ENCODE results near the gene USP48.

Gene USP48

GRCh38 chr1:21736011-21736410, 46.9 kb downstream of the USP48 start:
- H3K4me3 ChIP-seq (replicated peaks in 1 of 2; ENCODE audit: low read depth in 2 of 2, low read length in 2 of 2), result no peak overlapping the region
- no peak for DNase-seq (ENCODE audit: low read depth in 2 of 2)
- TF ChIP-seq, protein P1, sequence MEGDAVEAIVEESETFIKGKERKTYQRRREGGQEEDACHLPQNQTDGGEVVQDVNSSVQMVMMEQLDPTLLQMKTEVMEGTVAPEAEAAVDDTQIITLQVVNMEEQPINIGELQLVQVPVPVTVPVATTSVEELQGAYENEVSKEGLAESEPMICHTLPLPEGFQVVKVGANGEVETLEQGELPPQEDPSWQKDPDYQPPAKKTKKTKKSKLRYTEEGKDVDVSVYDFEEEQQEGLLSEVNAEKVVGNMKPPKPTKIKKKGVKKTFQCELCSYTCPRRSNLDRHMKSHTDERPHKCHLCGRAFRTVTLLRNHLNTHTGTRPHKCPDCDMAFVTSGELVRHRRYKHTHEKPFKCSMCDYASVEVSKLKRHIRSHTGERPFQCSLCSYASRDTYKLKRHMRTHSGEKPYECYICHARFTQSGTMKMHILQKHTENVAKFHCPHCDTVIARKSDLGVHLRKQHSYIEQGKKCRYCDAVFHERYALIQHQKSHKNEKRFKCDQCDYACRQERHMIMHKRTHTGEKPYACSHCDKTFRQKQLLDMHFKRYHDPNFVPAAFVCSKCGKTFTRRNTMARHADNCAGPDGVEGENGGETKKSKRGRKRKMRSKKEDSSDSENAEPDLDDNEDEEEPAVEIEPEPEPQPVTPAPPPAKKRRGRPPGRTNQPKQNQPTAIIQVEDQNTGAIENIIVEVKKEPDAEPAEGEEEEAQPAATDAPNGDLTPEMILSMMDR (IDR thresholded peaks at IDR 0.05; ENCODE audit: low read depth, low read length), result no peak

GRCh38 chr1:21734526-21734925, 48.4 kb downstream of the USP48 start:
- H3K4me3 ChIP-seq (replicated peaks in 1 of 2; ENCODE audit: low read depth in 2 of 2, low read length in 2 of 2), result no peak overlapping the region
- TF ChIP-seq, protein P1 (IDR thresholded peaks at IDR 0.05; ENCODE audit: low read depth, low read length), result no peak
- DNase-seq (ENCODE audit: low read depth in 2 of 2), result peak in 1 of 2 donors; percentile 28

- DNase-seq (ENCODE audit: low read depth in 2 of 2), result no peak
- H3K4me3 ChIP-seq (replicated peaks in 1 of 2; ENCODE audit: low read depth in 2 of 2, low read length in 2 of 2), result no peak overlapping the region
- TF ChIP-seq, protein P1 (IDR thresholded peaks at IDR 0.05; ENCODE audit: low read depth, low read length), result no peak
Measured at GRCh38 chr1:21732664-21733063, 50.3 kb downstream of the USP48 start.

- TF ChIP-seq, protein P1 (IDR thresholded peaks at IDR 0.05; ENCODE audit: low read depth, low read length), result no peak
- DNase-seq (ENCODE audit: low read depth in 2 of 2), result no peak
- H3K4me3 ChIP-seq (replicated peaks in 1 of 2; ENCODE audit: low read depth in 2 of 2, low read length in 2 of 2), result no peak overlapping the region
Measured at GRCh38 chr1:21725748-21726392, 57.1 kb downstream of the USP48 start.

DNA sequence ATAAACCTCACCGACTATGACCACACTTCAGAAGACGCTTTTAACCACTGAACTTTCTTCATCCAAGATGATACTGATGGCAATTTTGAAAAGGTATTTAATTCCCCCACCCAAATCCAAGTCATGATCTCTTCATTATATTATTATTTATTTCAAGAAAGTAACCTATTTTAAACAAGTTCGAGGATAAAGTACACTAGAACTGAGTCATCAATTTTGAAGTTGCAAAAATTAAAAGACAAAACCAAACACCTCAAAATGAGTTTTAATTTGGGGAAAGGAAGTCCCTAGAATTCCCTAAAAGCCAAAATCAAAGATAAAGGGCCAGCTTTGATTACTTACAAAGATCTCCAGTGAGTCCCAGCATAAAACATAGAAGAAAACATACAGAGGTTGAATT, 58.4 kb downstream of the USP48 start:
- DNase-seq (ENCODE audit: low read depth in 2 of 2), result no peak
- no peak overlapping the region for H3K4me3 ChIP-seq (replicated peaks in 1 of 2; ENCODE audit: low read depth in 2 of 2, low read length in 2 of 2)
- TF ChIP-seq, protein P1 (IDR thresholded peaks at IDR 0.05; ENCODE audit: low read depth, low read length), result no peak

DNA sequence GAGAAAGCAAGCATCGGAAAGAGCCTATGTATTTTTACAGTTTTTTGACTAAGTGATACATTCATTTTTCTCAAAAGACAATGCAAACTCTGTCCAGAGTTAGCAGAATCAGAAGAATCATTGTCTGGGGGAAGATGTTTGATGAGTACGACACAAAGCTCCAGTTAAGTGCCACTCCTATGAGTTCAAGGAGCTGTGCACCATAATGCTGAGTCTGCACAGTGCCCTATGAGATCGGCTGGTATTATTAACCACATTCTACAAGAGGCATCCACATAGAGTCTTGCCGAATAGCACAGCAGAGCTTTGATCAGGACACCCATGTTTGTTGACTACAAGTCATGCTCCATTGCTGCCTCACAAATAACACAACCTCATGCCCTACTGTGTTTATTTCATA, 58.9 kb downstream of the USP48 start:
- H3K4me3 ChIP-seq (replicated peaks in 1 of 2; ENCODE audit: low read depth in 2 of 2, low read length in 2 of 2), result no peak overlapping the region
- TF ChIP-seq, protein P1 (IDR thresholded peaks at IDR 0.05; ENCODE audit: low read depth, low read length), result no peak
- no peak for DNase-seq (ENCODE audit: low read depth in 2 of 2)

All from cardiac fibroblast (primary cell).